ENCODE results near the gene TBX18.

TBX18 gene

GRCh38 chr6:84776392-84776791, 12.0 kb upstream of the TBX18 start:
- H3K4me1 Mint-ChIP-seq: no peaks in the 10 kb centered on the region
- peaks cover 43% of the 10 kb centered on the region for H3K27me3 Mint-ChIP-seq
- no peaks in the 10 kb centered on the region for H3K9me3 Mint-ChIP-seq
- H3K36me3 Mint-ChIP-seq: no peaks in the 10 kb centered on the region
- H3K27ac Mint-ChIP-seq: no peak overlapping the region
- no peak overlapping the region for H3K4me3 Mint-ChIP-seq

- peaks cover 44% of the 10 kb centered on the region for H3K27me3 Mint-ChIP-seq
- H3K4me1 Mint-ChIP-seq: no peaks in the 10 kb centered on the region
- no peak overlapping the region for H3K4me3 Mint-ChIP-seq
Observed at GRCh38 chr6:84775751-84776150, 11.4 kb upstream of the TBX18 start.

GRCh38 chr6:84774985-84775284, 10.5 kb upstream of the TBX18 start:
- no peaks in the 10 kb centered on the region for H3K36me3 Mint-ChIP-seq
- H3K27ac Mint-ChIP-seq: no peak overlapping the region
- H3K4me1 Mint-ChIP-seq: no peaks in the 10 kb centered on the region
- H3K9me3 Mint-ChIP-seq: no peaks in the 10 kb centered on the region
- H3K4me3 Mint-ChIP-seq: no peak overlapping the region
- H3K27me3 Mint-ChIP-seq: peaks cover 44% of the 10 kb centered on the region

More at GRCh38 chr6:84775751-84776150, 11.4 kb upstream of the TBX18 start:
- no peaks in the 10 kb centered on the region for H3K9me3 Mint-ChIP-seq
- H3K36me3 Mint-ChIP-seq: no peaks in the 10 kb centered on the region
- H3K27ac Mint-ChIP-seq: no peak overlapping the region

- no peaks in the 10 kb centered on the region for H3K36me3 Mint-ChIP-seq
- peaks cover 46% of the 10 kb centered on the region for H3K27me3 Mint-ChIP-seq
- H3K4me3 Mint-ChIP-seq: no peak overlapping the region
- H3K4me1 Mint-ChIP-seq: no peaks in the 10 kb centered on the region
- H3K9me3 Mint-ChIP-seq: no peaks in the 10 kb centered on the region
- no peak overlapping the region for H3K27ac Mint-ChIP-seq
Observed at GRCh38 chr6:84774157-84774984, 10.0 kb upstream of the TBX18 start.

GRCh38 chr6:84773431-84774156, 9.2 kb upstream of the TBX18 start:
- Mint-ChIP-seq H3K27ac (no peak overlapping the region), H3K27me3 (peaks cover 52% of the 10 kb centered on the region), H3K9me3 (peaks cover 3% of the 10 kb centered on the region), H3K36me3 (no peaks in the 10 kb centered on the region), H3K4me3 (no peak overlapping the region), H3K4me1 (no peaks in the 10 kb centered on the region)

- Mint-ChIP-seq H3K27me3 (peaks cover 56% of the 10 kb centered on the region), H3K27ac (no peak overlapping the region), H3K4me1 (no peaks in the 10 kb centered on the region), H3K9me3 (peaks cover 4% of the 10 kb centered on the region), H3K36me3 (no peaks in the 10 kb centered on the region), H3K4me3 (no peak overlapping the region)
Observed at GRCh38 chr6:84773133-84773430, 8.7 kb upstream of the TBX18 start.

- H3K9me3 Mint-ChIP-seq: peaks cover 9% of the 10 kb centered on the region
- H3K4me3 Mint-ChIP-seq: no peak overlapping the region
- no peak overlapping the region for H3K27ac Mint-ChIP-seq
- H3K4me1 Mint-ChIP-seq: no peaks in the 10 kb centered on the region
- peaks cover 58% of the 10 kb centered on the region for H3K27me3 Mint-ChIP-seq
- no peaks in the 10 kb centered on the region for H3K36me3 Mint-ChIP-seq
Observed at GRCh38 chr6:84772428-84773132, 8.2 kb upstream of the TBX18 start.

GRCh38 chr6:84771756-84772356, 7.5 kb upstream of the TBX18 start:
- H3K27me3 Mint-ChIP-seq: peaks cover 60% of the 10 kb centered on the region
- no peaks in the 10 kb centered on the region for H3K36me3 Mint-ChIP-seq
- H3K4me3 Mint-ChIP-seq: no peak overlapping the region
- peaks cover 10% of the 10 kb centered on the region for H3K9me3 Mint-ChIP-seq
- H3K4me1 Mint-ChIP-seq: no peaks in the 10 kb centered on the region
- no peak overlapping the region for H3K27ac Mint-ChIP-seq

GRCh38 chr6:84771125-84771755, 6.8 kb upstream of the TBX18 start:
- Mint-ChIP-seq H3K27ac (no peak overlapping the region), H3K4me3 (no peak overlapping the region)

GRCh38 chr6:84770521-84770920, 6.1 kb upstream of the TBX18 start:
- no peak overlapping the region for H3K4me3 Mint-ChIP-seq
- H3K4me1 Mint-ChIP-seq: no peaks in the 10 kb centered on the region
- H3K9me3 Mint-ChIP-seq: peaks cover 10% of the 10 kb centered on the region
- no peak overlapping the region for H3K27ac Mint-ChIP-seq
- peaks cover 56% of the 10 kb centered on the region for H3K27me3 Mint-ChIP-seq
- H3K36me3 Mint-ChIP-seq: no peaks in the 10 kb centered on the region

More at GRCh38 chr6:84771125-84771755, 6.8 kb upstream of the TBX18 start:
- Mint-ChIP-seq H3K9me3 (peaks cover 10% of the 10 kb centered on the region), H3K36me3 (no peaks in the 10 kb centered on the region), H3K27me3 (peaks cover 58% of the 10 kb centered on the region), H3K4me1 (no peaks in the 10 kb centered on the region)

GRCh38 chr6:84769306-84769705, 4.9 kb upstream of the TBX18 start:
- Mint-ChIP-seq H3K27me3 (peaks cover 60% of the 10 kb centered on the region), H3K4me3 (no peak overlapping the region), H3K9me3 (peaks cover 10% of the 10 kb centered on the region), H3K27ac (no peak overlapping the region), H3K4me1 (peaks cover 2% of the 10 kb centered on the region), H3K36me3 (no peaks in the 10 kb centered on the region)

- H3K4me3 Mint-ChIP-seq: no peak overlapping the region
- H3K9me3 Mint-ChIP-seq: peaks cover 10% of the 10 kb centered on the region
- H3K4me1 Mint-ChIP-seq: peaks cover 5% of the 10 kb centered on the region
- no peak overlapping the region for H3K27ac Mint-ChIP-seq
- no peaks in the 10 kb centered on the region for H3K36me3 Mint-ChIP-seq
- H3K27me3 Mint-ChIP-seq: peaks cover 60% of the 10 kb centered on the region
Observed at GRCh38 chr6:84768442-84769174, 4.2 kb upstream of the TBX18 start.

GRCh38 chr6:84767526-84768201, 3.3 kb upstream of the TBX18 start:
- peaks cover 56% of the 10 kb centered on the region for H3K27me3 Mint-ChIP-seq
- peaks cover 10% of the 10 kb centered on the region for H3K9me3 Mint-ChIP-seq
- H3K36me3 Mint-ChIP-seq: no peaks in the 10 kb centered on the region
- no peak overlapping the region for H3K27ac Mint-ChIP-seq
- peaks cover 5% of the 10 kb centered on the region for H3K4me1 Mint-ChIP-seq
- H3K4me3 Mint-ChIP-seq: no peak overlapping the region

- no peaks in the 10 kb centered on the region for H3K36me3 Mint-ChIP-seq
- no peak overlapping the region for H3K27ac Mint-ChIP-seq
- peaks cover 10% of the 10 kb centered on the region for H3K9me3 Mint-ChIP-seq
Observed at GRCh38 chr6:84766799-84767525, 2.6 kb upstream of the TBX18 start.

More at GRCh38 chr6:84766799-84767525, 2.6 kb upstream of the TBX18 start:
- H3K4me3 Mint-ChIP-seq: no peak overlapping the region
- H3K27me3 Mint-ChIP-seq: peaks cover 54% of the 10 kb centered on the region
- peaks cover 5% of the 10 kb centered on the region for H3K4me1 Mint-ChIP-seq
